G401.6 (cell line): ENCODE results near the gene ITGA3.

Experiments used
- FAIRE-seq: peaks from 2 replicates; lab custom pipeline; 2012; peaks lifted over from hg19 to GRCh38; lab: Jason Lieb, UNC

Gene ITGA3

DNA sequence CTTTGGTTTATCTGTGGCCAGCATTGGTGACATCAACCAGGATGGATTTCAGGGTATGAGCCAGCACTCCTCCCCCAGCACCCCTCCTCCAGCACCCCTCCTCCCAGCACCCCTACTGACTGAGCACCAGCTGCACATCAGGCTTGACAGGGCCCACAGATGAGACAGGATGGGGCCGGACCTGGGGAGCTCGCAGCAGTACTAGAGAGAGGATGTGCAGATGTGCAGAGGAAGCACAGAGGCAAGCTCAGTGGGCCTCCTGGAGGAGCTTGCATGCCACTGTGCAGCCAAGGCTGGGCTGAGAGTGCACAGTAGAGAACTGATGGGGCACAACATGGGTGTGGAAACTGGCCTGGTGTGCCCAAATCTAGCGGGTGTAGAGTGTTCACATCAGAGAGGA is 16.2 kb downstream of the ITGA3 start:
- no peak for FAIRE-seq

DNA sequence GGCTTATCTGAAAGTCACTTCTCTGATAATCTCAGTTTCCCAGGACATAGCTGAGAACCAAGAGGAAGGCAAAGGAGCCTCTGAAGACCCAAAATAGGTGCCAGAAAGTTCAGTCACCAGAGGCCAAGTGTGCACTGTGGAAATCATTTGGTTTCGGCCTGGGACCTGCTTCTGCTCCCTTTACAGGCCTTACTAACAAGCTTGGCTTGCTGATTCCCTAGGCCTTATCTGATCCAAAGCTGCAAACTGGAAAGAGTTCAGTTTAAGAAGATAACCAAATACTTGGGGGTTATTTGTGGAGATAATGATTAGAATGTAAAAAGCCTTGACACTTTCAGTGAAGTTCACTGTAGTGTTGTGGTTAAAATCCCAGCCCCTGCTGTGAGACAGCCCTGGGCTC is 17.0 kb downstream of the ITGA3 start:
- FAIRE-seq, result no peak

DNA sequence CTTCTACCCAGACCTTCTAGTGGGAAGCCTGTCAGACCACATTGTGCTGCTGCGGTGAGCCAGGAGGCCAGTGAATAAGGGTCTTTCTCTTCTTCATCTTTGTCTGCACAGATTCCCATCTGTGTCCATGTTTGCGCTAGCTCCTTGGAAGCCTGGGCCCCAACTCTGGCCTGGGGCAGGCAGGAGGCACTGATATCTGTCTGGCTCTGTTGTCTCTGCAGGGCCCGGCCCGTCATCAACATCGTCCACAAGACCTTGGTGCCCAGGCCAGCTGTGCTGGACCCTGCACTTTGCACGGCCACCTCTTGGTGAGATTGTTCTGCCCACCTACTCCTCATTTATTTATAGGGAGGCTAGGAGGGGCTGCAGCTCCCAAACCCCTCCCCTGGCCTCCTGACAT is 18.3 kb downstream of the ITGA3 start:
- FAIRE-seq, result no peak

DNA sequence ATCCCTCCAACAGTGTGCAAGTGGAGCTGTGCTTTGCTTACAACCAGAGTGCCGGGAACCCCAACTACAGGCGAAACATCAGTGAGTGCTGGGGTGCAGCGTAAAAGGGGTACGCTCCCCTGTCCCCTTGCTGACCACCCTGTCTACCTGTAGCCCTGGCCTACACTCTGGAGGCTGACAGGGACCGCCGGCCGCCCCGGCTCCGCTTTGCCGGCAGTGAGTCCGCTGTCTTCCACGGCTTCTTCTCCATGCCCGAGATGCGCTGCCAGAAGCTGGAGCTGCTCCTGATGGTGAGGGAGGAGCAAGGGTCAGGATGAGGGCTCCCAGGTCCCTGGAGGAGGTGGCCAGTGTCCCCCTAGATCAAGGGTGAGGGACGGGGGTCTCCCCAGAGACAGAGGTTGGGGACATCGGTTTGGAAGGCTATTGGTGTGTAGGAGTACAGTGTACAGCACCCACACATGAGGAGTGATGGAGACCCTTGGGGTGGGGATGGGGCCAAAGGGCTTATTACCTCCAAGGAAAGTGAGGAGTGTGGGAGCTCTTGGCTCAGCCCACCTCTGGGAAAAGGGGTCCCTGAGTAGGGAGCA is 19.6 kb downstream of the ITGA3 start:
- no peak for FAIRE-seq

DNA sequence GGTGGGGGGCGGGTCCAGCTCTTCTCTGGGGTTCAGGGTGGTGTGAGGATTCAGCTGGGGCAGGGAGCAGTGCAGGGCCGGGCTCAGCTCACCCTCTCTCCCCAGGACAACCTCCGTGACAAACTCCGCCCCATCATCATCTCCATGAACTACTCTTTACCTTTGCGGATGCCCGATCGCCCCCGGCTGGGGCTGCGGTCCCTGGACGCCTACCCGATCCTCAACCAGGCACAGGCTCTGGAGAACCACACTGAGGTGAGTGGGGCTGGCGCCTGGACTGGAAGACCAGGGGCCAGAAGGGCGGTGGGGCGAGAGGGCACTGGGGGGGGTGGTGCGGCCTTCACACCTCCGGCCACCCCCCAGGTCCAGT is 20.3 kb downstream of the ITGA3 start:
- no peak for FAIRE-seq

DNA sequence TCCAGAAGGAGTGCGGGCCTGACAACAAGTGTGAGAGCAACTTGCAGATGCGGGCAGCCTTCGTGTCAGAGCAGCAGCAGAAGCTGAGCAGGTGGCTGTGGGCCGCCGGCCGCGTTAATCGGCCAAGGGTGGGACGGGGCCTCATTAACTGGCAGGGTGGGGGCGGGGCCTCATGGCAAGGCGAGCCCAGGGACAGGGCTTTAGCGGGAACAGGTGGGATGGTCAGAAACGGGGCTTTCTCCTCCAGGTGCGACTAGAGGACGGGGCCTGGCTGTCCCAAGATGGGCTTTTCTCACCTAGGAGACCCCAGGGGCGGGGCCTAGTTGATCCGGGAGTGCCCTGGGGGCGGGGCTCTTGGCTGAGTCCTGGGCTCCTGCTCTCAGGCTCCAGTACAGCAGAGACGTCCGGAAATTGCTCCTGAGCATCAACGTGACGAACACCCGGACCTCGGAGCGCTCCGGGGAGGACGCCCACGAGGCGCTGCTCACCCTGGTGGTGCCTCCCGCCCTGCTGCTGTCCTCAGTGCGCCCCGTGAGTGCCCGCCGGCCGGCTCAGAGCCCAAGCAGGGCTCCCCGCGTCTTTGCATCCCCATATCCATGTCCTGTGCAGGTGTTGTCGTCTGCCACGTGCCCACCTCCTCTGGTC is 20.8 kb downstream of the ITGA3 start:
- FAIRE-seq, result no peak

DNA sequence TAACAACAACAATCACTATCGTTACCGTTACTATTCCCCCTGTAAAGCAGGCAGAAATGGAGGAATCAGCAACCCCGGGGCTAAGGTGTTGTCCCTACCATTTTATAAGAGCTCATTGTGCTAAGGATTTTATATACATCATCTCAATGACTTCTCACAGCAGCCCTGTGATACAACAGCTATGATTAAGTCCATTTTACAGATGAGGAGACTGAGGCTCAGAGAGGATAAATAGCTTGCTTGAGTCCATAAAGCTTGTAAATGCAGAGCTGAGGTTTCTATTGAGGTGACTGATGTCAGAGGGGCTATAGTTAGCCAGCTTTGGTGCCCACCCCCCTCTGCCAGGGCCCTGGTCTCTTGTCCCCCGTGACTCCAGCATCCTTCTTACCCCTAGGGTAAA is 22.5 kb downstream of the ITGA3 start:
- no peak for FAIRE-seq

DNA sequence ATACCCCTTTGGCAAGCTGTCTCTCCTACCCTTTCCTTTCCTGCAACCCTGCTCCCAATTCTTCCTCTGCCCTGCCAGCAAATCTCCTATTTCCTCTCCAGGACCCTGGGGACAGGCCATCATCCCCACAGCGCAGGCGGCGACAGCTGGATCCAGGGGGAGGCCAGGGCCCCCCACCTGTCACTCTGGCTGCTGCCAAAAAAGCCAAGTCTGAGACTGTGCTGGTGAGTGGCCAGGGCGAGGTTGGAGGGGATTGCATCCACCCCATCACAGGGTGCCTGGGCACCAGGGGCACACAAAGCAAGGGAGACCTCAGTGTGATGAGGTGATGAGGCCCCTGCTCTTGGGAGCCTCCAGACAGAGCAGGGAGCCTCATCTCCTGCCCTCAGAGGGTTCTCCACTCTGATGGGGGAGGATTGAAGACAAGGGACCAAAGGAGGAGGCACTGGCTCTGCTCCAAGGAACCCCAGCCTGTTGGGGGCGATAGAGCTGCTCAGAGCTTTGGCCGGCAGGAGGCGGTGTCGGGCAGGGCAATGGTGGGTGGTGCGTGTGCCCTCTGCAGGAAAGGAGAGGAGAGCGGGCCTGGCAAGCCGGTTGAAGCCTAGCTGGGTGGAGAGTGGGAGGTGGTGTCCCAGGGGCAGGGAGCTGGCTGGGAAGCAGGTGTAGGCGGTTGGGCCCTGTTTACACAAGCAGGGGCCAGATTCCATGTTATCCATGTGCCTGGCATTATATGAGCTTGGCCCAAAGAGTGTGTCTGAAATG is 23.6 kb downstream of the ITGA3 start:
- no peak for FAIRE-seq

DNA sequence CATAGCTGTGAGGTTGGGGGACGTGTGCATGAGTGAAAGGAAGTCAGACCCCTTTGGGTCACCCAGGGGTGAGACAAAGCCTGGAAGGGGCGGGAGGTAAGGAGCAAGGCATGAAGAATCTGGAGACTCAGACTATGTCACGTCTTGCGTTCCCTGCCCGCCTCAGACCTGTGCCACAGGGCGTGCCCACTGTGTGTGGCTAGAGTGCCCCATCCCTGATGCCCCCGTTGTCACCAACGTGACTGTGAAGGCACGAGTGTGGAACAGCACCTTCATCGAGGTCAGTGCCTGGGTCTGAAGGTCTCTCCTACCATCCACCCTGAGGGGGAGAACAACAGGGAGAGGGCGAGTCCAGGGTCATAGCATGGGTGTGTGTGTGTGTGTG is 24.2 kb downstream of the ITGA3 start:
- no peak for FAIRE-seq

DNA sequence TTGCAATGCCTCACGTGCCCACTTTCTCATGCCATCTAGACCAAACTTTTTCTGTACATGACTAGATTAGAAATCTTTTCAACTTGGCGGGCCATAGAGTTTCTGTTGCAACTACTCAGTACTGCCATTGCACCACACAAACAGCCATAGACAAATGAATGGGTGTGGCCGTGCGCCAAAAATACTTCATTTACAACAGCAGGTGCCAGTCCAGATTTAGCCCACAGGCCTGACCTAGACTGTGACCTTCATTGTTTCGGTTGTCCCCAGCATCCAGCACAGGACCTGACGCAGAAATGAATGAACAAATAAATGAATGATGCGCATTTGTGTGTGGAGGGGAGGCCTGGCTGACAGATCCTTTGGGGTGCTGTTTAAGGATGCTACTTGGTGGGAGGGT is 24.9 kb downstream of the ITGA3 start:
- no peak for FAIRE-seq

DNA sequence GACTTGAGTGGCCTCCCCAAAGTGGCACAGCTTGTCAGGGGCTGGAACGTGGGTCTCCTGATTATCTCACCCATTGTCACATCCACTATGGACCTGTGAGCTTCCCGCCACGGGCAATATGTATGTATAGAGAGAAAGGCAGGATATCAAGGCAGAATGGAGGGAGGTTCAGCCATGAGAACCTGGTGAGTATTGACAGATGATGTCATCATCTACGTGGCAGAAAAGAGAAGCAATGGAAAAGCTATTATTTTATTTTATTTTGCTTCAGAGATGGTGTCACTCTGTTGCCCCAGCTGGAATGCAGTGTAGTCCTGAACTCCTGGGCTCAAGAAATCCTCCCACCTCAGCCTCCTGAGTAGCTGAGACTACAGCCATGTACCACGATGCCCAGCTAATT is 25.8 kb downstream of the ITGA3 start:
- no peak for FAIRE-seq

DNA sequence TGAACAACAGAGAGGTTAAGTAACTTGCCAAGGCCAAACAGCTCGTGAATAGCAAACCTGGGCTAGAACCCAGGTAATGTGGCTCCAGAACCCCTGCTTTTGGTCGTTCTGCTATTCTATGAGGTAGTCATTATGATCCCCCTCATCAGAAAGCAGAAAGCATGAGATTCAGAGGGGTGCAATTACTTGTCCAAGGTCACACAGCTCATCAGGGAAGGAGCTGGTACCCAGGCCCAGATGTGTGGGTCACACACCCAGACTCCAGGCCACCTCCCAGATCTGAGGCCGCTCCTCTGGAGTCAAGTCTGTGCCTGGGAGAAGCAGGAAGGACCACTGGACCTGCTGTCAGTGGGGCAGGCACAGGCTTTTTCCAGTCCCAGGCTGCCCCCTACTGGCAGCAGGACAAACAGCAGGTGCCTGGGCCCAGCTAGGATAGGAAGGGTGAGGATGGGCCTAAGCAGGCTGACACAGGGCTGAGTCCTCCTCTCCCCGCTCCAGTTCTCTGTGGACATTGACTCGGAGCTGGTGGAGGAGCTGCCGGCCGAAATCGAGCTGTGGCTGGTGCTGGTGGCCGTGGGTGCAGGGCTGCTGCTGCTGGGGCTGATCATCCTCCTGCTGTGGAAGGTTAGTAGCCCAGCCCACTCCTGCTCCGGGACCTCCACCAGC is 31.5 kb downstream of the ITGA3 start:
- peak; percentile 91 for FAIRE-seq

DNA sequence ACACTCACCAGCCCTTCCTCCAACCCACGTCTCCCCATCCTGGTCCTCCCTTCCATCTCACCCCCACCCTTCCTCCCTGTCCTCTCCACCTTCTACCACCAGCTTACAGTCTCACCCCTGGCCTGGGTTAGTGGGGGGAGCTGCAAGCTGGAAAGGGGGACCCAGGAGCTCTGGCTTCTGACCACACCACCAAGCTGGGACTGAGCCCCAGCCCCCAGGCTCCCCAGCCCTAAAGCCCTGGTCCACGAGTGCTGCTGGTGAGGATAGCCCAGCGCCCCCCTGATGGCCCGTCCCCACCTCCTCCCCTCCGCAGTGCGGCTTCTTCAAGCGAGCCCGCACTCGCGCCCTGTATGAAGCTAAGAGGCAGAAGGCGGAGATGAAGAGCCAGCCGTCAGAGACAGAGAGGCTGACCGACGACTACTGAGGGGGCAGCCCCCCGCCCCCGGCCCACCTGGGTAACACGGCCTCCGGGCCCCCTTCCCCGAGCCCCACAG is 32.0 kb downstream of the ITGA3 start:
- FAIRE-seq, result no peak

DNA sequence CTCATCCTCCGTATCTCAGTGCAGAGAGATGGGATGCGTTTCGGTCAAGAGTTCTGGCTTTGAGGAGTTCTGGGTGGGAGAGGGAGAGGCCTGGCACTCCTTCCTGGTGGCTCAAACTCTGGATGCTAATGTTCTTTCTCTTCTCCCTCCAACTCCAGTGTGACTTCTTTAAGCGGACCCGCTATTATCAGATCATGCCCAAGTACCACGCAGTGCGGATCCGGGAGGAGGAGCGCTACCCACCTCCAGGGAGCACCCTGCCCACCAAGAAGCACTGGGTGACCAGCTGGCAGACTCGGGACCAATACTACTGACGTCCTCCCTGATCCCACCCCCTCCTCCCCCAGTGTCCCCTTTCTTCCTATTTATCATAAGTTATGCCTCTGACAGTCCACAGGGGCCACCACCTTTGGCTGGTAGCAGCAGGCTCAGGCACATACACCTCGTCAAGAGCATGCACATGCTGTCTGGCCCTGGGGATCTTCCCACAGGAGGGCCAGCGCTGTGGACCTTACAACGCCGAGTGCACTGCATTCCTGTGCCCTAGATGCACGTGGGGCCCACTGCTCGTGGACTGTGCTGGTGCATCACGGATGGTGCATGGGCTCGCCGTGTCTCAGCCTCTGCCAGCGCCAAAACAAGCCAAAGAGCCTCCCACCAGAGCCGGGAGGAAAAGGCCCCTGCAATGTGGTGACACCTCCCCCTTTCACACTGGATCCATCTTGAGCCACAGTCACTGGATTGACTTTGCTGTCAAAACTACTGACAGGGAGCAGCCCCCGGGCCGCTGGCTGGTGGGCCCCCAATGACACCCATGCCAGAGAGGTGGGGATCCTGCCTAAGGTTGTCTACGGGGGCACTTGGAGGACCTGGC is 33.3 kb downstream of the ITGA3 start:
- FAIRE-seq, result no peak

DNA sequence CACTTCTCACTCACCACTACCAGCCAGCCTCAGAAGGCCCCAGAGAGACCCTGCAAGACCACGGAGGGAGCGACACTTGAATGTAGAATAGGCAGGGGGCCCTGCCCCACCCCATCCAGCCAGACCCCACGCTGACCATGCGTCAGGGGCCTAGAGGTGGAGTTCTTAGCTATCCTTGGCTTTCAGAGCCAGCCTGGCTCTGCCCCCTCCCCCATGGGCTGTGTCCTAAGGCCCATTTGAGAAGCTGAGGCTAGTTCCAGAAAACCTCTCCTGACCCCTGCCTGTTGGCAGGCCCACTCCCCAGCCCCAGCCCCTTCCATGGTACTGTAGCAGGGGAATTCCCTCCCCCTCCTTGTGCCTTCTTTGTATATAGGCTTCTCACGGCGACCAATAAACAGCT is 34.2 kb downstream of the ITGA3 start:
- no peak for FAIRE-seq

DNA sequence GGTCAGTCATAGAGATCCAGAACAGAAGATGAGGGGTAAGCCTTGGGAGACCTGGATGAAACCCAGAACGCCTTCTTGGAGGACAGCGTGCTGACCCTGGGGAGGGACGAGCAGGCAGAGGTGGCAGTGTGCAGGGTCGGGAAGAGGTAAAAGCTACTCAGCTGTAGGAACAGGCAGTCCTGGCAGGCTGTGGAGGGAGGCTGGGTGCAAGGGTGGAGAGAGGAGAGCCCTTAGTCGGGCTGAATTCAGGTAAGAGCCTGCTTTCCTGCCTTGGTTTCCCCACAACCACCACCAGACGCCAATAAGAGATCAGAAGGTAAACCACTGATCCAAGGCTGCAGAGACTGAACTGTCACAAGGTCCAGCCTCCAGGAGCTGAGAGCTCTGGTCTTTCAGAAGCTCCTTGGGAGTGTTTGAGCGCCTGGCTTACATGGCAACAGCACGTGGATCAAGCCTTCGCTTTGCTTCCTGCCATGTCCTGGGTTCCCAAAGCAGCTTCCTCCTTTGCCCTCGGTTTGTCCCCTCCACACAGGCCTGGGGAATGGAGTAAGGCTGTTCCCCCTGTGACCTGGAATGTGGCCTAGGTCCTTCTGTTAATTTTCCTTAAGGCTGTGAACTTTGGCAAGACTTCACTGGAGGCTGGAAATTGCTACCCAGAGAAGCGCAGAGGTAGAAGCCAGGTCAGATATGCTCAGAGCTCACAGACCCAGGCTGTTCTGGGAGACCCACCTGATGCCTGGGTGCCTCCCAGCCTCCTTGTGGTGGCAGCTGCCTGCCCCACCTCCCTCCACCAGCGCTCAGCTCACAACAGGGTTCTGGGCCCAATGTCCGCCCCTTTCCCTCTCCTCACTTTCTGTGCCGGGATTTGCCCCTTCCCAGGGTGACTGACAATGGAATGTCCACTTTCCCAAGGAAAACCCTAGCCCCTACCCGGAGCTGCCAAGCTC is 35.3 kb downstream of the ITGA3 start:
- no peak for FAIRE-seq

DNA sequence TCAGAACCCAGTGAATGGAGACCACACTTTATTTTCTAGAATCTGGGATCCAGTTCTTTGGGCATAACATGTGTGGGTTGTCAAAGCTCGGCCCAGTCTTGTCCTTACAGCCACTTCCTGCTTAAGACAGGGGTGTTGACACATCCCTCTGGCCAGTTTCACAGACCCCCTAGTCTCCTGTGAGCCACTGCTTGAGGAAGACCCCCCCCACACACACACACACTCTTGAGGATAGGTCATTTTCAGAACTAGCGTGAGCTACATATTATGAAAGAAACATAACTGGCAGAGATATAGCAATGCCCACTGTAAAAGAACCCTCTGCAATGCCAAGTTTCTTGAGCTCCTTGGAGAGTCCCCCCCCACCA is 36.0 kb downstream of the ITGA3 start:
- FAIRE-seq, result no peak

DNA sequence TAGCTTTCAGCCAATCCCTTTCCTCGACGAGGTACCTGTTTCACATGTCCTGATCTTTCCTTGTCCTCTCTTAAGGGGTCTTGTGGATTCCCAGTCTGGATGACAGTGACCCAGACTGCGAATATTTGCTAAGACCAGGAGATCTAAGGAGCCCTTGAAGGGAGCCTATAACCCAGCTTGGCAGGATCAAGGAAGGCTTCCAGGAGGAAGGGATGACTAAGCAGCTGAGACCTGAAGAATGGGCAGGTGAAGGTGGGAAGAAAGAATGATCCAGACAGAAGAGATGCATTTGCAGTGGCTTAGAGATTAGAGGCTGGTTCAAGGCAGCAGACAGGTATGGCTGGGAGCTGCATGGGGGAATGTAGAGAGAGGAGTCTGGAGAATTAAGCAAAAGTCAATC is 37.3 kb downstream of the ITGA3 start:
- FAIRE-seq, result no peak

DNA sequence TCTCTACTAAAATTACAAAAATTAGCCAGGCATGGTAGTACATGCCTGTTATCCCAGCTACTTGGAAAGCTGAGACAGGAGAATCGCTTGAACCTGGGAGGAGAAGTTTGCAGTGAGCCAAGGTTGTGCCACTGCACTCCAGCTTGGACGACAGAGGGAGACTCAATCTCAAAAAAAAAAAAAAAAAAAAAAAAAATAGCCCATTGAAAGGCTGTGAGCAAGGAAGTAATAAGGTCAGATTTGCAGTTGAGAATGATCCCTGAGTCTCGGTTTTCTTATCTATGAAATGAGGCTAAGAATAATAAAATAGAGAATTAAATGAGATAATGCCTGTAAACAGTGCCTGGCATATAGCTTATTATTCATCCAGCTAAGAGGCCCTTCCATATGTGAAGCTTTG is 37.9 kb downstream of the ITGA3 start:
- FAIRE-seq, result no peak

DNA sequence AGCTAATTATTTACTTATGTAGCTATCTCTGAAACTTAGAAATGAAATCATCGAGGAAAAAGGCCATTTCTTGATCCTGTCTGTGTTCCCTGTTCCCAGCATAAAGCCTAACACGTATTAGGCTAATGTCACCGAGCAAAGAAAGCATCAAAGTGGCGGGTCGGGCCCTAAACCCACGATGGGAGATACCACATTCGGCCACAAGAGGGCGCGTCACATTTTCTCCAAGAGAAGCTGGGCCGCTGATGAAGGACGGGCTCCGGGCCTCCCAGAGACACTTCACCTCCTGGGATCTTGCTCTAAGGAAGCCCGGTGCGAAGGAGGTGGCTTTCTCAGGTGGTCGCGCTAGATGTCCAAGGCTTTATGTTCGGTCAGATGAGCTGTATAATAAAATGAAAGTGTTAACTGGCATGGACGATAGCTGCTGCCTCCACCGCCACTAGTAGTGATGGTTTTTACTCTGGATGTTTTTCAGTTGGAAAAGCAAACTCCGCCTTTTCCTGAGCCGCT is 38.4 kb downstream of the ITGA3 start:
- peak; percentile 63 for FAIRE-seq
